Activated CD4-positive, alpha-beta T cell treated with anti-CD3 and anti-CD28 coated beads, Interleukin-2, Interleukin-6, amounts not matched to agents 100 ng/mL and 50 ng/mL, durations not matched to agents 16 hours and 8 hours (primary cell): Measurements from ENCODE around the gene KIF3B.
"Not testable (repeated sequence)": the region's sequence is repeated elsewhere in the genome, so short reads cannot be mapped to it uniquely, and the experiment has no call there.

ENCODE experiments used
- DNase-seq: peaks from one replicate; pipeline ENCODE4 v3.0.0-alpha.2; 2020

KIF3B gene

DNA sequence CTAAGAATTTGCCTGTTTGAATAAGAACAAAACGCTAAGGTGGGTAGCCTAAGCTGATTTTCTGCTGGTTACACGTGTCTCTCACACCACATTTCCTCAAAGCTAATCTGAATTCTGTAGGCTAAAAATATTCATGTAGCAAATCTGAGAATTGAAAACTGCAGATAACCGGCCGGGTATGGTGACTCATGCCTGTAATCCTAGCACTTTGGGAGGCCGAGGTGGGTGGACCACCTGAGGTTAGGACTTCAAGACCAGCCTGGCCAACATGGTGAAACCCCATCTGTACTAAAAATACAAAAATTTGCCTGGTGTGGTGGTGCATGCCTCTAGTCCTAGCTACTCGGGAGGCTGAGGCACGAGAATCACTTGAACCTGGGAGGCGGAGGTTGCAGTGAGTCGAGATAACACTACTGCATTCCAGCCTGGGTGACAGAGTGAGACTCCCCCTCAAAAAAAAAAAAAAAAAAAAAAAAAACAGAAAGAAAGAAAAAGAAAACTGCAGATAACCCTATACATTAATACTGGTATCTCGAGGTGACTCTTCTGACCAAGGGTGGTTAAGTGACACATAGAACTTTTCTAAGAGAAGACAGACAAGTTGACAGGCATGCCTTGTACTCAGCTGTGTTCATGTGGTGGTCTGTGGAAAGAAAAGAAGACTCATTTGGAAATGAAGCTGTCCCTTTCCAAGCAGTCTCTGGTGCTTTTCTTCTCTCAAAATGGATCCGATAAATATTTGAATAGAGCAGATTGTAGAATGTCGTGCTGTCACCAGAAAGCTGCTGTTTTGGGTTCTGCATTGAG lies 55.9 kb downstream of the KIF3B start:
- peak; percentile 88 for DNase-seq

DNA sequence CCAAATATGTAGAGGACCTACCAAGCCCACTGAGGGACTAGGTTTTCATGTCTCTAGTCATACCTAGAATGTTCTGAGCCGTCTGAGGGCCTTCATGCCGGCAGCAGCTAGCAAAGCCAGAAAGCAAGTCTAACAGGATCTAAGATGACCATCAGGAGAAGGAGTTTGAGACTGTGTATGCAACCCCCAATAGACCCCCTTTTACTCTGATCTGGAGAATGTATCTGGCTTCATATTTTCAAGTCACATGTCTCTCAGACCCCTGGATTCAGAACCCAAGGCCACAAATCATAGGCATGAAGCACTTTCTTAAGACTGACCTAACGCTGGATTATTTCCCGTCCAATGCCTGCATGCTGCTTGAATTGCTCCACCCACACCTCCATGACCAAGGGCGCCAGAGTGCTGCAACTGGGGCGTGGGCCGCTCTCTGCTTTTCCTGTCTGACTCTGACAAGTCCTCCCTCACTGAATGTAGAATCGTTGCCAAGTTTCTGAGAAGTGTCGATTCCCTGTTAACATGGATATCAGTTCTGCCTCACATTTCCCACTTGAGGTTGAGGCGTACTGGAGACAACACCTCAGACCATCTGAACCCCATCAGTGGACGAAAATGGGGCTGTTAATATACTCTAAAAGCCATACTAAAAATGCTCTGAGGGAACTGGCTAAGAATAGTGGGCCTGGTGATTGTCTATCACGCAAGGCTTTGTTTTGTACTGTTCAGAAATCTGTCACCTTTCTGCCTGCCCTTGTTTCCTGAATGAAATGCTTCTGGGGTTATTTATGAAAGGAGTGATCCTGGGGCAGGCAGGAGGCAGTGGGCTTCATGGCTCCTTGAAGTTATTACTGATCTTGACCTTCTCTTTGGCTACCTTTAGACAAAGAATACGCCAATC lies 56.8 kb downstream of the KIF3B start:
- DNase-seq, result peak; percentile 81

DNA sequence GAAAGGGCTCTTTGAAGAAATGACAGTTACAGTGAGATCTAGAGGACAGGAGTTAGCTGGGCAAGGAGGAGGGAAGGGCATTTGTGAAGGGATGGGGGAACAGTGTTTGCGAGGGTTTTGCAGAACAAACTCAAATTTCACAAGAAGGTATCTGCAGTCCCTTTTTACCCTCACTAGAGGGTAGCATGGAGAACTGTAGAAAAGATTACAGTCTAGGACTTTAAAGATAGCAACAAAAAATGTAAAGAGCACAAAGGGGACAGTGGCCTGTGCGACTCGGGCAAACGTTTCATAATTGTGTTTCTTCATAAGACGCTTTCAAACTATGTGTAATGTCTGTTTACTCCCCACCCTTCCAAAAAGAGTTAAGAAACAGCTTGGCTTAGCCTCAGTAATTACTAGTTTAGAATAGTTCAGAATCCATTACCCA lies 59.5 kb downstream of the KIF3B start:
- peak; percentile 54 for DNase-seq

DNA sequence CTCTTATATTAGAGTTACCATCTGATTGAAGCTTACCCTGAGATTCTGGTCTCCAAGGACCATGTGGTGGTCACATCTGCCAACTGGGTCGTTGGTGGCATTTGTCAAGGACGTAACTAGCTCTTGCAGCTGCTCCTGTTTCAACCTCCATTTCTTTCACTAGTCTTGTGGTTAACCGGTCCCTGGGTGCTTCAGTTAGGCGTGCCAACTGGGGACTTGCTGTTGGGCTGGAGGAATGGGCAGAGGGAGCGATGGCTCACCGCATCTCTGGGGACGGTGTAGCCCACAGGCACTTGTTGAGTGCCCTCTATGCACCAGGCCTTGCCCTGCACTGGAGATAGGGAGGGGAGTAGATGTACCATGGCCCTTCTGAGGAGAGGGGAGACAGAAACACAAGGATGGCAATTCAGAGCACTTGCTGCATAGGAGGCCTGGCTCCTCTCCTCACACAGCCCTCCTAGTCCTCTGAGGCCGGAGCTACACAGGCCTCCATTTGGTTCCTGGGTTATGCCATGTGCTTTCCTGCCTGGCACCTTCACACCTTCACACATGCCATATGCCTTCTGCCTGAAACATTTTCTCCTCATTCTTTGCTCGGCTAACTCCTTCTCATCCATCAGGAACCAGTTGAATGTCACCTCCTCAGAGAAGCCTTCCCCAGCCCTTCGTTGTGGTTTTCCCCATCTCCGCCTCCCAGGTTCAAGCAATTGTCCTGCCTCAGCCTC lies 60.6 kb downstream of the KIF3B start:
- no peak for DNase-seq

DNA sequence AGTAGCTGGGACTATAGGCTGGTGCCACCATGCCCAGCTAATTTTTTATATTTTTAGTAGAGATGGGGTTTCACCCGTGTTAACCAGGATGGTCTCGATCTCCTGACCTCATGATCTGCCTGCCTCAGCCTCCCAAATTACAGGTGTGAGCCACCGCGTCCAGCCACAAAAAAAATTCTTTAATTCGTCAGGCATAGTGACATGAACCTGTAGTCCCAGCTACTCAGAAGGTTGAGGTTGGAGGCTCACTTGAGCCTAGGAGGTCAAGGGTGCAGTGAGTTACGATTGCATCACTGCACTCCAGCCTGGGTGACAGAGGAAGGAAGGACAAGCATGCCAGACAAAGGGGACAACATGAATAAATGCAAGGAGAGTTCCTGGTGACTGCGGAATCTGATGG lies 61.2 kb downstream of the KIF3B start:
- DNase-seq, result no peak

DNA sequence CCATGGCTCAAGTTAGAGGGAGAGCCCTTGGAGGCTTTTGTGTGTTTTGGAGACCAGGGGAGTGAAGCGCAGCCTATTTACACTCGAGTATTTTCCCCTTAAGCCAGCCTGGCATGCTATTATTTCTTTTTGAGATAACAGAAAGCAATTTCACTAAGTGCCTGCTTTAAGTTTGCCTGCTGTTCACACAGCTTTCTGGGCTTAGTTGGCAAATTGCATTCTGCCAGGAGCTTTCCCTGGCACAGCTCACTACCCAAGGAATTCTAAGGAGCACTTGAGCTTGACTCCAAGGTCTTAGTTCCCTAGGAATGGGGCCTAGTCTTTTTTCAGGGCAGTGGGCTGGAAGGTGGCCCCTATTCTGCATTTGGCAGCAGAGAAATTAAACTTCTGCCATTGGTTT lies 61.7 kb downstream of the KIF3B start:
- DNase-seq, result no peak

DNA sequence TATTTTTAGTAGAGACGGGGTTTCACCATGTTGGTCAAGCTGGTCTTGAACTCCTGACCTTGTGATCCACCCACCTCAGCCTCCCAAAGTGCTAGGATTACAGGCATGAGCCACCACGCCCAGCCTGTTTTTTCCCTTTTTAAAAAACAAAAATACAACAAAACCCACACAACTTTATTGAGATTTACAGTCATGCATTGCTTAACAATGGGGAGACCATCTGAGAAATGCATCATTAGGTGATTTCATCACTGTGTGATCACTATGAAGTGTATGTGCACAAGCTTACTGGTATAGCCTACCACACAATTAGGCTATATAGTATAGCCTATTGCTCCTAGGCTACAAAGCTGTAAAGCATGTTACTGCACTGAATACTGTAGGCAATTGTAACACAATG lies 63.6 kb downstream of the KIF3B start:
- not testable (repeated sequence) for DNase-seq

DNA sequence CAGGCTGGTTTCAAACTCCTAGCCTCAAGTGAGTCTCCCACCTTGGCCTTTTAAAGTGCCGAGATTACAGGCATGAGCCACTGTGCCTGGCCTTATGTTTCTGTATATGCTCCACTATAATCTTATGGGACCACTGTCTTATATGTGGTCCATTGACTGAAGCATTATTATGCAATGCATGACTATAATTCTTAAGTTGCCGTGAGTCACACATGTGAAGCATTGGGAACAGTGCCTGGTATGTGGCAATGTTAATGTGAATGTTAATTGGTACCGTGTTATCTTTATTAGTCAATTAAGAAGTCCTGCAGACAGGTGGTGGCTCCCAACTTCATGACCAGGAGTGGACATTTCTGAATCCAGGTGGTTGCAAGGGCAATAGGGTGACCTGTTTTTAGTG lies 66.0 kb downstream of the KIF3B start:
- DNase-seq, result no peak

DNA sequence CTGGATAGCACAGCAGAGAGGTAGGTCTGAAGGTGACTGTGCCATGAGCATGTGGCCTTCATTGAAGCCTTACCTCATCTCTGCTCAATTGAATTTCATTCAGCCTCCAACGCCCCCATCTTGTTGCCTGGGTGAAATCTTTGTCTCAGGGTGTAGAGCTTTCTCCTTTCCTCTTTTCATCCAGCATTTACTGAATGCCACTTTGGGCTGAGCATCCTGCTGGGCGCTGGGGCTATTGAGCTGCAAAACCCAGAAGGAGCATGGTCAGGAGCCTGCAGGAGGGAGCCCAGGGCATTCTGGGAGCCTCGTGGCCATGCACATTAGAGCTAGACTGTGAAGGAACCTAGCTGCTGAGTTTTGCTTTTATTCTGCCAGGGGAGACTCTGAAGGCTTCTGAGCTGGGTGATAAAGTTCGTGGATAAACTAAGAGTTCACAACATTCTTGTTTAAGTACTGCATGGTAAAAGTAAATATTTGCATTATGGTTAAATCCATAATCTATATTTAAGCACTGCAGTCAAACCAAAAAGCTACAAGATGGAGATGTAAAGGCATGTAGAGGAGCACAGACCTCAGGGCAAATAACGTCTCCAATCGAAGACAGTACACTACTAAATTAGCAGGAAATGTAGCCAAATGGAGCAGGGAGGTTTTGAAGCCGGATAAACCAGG lies 67.5 kb downstream of the KIF3B start:
- no peak for DNase-seq

DNA sequence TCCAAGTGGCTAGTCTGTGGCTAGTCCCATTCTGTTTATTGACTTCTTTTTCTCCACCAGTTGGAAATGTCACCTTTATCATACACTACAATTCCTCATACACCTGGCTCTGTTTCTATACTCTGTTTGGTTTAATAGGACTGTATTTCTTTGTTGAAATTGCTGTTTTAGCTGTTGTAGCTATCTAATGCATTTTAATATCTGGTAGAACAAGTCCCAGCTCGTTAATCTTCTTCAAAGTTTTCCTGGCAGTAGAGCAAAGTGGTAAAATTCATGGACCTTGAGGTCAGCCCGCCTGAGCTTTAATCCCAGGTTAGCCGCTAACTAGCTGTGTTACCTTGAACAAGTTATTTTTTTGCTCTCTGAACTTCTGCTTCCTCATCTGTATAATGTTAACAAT lies 70.8 kb downstream of the KIF3B start:
- DNase-seq, result no peak

DNA sequence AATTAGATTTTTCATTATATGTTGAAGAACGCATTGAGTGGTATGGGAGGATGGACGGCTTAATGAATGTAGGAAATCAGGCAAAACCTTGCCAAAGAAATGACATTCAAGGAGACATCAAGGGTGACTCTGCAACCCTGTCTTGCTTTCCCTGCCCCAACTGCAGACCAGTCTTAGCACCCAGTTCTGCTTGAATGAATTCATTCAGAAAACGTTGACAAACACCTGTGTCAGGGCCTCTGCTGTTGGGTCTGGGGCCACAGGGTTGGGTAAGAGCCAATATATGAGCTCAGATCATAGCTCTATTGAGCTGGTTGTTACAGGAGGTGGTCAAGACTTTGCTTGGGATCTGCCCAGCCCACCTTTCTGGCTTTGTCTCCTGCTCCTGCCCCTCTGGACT lies 73.0 kb downstream of the KIF3B start:
- DNase-seq, result no peak

DNA sequence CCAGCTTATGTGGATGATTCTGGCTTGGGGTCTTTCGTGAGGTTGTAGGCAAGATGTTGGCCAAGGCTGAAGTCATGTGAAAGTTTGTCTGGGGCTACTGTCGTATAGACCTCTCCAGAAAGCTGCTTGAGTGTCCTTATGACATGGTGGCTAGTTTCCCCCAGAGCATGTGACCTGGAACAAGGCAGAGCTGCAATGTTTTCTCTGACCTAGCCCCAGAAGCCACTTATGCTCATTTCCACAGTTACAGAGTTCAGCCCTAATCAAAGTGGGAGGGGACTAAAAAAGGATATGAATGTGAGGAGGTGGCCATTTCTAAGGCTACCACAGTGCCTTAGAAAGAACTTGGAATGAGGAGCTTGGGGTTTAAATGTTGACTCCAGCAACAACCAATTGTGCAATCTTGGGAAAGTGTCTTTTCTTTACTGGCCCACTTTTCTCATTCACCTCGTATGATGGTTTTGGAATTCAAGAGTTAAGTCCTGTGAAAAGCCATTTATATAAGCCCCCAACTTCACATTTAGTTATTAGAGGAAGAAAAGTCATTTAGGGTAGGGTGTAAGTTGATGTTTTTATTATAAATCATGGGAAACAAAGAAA lies 74.8 kb downstream of the KIF3B start:
- DNase-seq, result no peak

DNA sequence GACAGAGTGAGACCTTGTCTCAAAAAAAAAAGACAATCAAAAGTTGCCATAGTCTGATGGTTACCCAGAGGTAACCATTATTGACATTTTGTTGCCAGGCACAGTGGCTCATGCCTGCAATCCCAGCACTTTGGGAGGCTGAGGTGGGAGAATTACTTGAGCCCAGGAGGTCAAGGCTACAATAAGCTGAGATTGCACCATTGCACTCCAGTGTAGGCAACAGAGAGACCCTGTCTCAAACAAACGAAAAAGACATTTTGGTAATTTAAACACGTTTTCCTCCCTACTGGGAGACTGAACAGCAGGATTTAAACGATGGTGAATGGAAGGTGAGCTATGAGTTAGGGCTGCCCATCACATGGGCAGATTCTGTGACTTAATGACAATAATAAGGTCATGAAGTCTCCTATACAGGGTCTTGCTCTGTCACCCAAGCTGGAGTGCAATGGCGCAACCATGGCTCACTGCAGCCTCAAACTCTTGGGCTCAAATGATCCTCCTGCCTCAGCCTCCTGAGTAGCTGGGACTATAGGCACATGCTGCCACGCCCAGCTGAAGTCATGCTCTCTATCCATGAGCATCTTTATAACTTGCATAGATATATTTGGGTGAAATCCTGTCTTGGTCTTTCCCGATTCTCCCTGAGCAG lies 76.5 kb downstream of the KIF3B start:
- DNase-seq, result no peak

DNA sequence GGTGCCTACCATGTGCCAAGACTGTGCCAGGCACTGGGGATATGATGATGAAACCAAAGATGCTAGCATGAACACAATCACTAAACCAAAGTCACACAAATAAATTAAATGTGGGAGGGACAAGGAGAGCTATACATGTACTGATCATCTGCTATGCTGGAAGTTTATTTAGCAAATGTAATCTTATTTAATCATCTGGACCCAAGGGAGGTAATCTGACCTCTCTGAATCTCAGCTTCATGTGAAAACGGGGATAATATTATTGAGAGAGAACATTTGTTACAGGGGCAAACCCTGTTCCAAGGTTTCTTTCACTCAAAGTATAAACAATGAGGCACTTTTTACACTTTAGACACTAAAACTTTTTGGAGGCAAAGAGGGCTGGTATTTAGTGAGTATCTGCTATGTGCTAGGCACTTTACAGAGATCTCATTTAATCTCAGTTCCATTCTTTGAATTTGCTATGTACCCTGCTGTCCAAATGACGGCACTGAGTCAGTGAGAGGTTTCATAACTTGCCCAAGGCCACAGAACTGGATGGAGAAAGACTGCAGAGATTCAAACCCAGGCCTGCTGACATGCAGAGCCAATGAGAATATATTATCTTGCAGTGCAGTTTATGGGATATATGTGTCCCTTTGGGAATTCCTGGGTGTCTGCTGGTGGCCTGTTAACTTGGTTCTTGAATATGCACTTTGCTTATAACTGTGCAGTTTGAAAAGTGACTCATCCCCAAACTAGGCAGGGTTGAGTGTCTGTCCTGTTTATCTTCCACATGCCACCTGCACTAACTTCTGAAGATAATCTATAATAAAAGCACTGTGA lies 77.4 kb downstream of the KIF3B start:
- peak; percentile 80 for DNase-seq

DNA sequence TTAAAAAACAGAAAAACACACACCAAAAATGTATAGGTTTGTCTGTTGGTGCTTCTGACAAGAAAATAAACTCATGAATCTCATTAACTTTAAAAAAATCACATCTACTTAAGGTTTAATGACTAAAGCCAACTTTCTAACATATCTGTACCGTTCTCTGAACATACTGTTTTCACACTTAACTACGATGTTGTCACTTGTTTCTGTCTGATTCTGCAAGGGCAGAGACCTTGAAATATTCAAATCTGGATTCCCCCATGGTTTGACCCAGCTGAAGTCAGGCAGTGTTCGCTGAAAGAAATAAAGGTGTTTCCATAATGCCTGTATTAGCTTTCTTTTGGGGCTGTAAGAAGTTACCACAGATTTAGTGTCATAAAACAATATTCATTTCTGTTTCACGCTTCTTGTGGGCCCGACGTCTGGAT lies 78.0 kb downstream of the KIF3B start:
- peak; percentile 89 for DNase-seq

DNA sequence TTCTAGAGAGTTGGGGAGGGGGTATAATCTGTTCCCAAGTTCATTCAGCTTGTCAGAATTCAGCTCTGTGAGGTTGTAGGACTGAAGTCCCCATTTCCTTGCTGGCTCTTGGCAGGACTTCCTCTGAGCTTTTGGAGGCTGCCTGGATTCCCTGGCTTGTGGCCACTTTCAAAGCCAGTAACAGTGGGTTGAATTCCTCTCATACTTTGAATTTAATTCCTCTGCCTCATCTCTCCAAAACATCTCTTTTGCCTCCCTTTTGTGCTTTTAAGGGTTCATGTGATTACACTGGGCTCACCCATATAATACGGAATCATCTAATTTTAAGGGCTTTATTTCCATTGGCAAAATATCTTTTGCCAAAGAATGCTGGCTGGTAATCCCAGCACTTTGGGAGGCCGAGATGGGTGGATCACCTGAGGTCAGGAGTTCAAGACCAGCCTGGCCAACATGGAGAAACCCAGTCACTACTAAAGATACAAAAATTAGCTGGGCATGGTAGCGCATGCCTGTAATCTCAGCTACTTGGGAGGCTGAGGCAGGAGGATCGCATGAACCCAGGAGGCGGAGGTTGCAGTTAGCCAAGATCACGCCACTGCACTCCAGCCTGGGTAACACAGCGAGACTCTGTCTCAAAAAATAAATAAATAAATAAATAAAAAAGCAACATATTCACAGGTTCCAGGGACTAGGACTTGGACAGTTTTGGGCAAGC lies 78.6 kb downstream of the KIF3B start:
- DNase-seq, result not testable (repeated sequence)

DNA sequence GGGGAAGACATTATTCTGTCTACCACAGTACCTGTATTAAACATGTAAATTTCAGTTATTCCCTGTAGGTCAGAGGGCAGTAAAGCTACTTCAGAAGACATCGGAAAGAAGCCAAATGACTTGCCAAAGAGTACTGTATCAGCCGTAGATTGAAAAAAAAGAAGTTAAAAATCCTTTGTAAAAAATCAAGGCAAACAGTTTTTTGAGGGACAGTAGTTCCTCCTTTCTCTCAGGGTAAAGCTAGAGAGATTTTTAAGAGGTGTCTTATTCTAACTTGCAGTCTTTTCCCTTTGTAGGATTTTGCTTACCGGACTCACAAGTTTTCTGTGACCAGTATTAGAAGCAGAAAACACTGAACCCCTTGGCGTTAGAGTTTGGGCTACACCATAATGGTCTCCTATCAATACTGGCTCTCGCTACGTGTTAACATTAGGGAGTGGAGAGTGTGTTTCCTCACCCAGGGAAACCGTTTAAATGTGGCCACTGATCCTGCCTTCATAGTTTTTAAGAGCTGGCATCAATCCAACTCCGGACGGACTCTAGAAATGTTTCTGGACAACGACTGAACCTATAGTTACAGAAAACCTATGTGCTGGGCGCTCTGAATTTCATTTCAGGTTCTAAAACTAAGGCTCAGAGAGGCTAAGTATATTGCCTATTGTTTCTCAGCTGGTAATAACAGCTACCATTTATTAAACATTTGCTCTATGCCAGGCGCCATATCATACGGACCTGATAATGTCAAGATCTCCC lies 79.3 kb downstream of the KIF3B start:
- no peak for DNase-seq

DNA sequence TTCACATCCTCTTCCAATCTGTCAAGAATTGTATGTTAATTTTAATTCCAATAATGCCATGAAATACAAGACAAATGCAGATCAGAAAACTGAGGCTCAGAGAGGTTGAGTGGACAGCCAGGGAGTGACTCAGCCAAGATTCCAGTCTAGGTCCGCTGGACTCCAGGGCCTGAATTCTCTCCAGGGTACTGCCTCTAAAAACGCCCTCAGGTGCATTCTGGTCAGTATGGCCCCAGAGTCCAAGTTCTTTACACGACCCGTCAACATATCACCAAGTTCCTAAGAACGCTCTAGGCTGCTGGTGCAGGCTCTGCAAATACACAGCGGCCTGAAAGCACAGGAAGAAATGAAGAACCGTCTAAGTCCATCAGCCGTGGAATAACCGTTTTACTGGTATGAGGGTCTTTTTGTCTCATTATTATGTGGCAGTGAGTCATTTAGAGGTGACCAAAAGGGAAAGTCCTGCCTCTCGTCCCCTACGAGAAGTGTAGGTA lies 80.0 kb downstream of the KIF3B start:
- DNase-seq, result no peak
